NCI-H1417 treated with DMSO at 0.1 percent for 48 hours (cell line): ENCODE measurements around the gene FOS.

Experiments used
- DNase-seq: peaks from one replicate; lab custom pipeline; 2025; lab: John Stamatoyannopoulos, UW

The FOS gene

DNA sequence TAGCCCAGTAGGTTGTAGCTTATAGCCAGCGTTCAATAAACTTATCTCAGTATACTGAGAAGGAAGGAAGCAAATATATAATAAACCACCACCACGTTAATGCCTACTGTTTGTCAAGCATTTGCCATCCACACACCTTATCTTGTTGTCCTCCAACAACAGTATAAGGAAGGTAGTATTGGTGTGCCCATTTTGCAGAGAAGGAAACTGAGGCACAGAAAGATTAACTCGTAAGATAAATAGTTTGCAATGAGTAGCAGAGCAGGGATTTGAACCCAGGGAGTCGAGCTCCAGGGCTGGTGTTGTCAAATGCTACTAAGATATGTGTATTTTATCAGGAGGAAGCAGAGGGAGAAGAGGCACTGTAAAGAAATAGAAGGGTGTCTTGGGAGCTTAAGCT, 27.8 kb upstream of the FOS start:
- no peak for DNase-seq

GRCh38 chr14:75252254-75252837, 26.3 kb upstream of the FOS start:
- no peak for DNase-seq

- DNase-seq: no peak
These were observed 24.2 kb upstream of the FOS start for GRCh38 chr14:75254381-75254822.

- DNase-seq: no peak
These were observed 23.6 kb upstream of the FOS start for GRCh38 chr14:75254901-75255584.

DNA sequence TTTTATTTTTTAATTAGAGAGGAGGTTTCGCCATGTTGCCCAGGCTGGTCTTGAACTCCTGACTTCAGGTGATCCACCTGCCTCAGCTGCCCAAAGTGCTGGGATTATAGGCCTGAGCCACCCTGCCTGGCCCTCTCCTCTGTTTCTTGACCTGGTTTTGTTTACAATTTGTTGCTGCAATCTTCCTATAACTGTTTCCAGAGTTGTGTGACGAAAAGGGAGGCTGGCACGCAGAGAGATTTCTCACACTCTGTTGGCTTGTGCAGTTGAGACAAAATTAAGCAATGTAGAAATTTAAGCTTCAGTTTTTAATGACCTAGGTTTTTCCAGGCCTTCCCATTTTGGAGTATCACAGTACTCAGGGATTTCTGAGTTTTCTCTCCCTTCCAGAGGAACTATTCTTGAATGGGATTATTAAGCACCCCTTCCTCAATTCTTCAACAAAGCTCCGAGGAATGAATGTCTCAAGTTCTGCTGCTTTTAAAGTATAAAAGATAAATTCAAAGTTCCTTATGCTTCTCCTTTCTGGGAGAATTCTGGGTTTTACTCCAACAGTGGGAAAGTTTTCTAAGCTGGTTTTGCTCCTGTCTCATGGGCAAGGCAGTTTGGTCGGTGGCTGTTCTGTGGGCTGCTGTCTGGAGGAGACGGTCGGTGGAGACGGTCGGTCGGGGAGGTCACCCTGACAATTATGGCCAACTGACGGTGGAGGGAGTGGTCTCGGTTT, 20.4 kb upstream of the FOS start:
- DNase-seq: no peak

GRCh38 chr14:75258803-75259509, 19.7 kb upstream of the FOS start:
- DNase-seq: peak; percentile 94

DNA sequence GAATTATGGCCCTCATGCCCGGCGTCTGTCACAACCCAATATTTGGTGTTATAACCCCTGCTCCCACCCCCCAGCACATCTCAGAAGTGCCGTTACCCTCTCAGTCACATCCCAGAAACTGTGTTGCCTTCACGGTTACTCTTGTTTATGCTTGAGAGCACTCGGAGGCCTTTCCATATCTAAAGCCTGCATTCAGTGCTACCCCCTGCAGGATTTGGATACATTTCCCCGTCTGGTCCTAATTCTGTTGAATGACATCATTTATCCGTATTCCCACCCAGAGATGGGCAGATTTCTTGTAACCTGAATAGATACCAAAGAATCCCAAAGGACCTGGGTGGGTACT, 19.1 kb upstream of the FOS start:
- no peak for DNase-seq

DNA sequence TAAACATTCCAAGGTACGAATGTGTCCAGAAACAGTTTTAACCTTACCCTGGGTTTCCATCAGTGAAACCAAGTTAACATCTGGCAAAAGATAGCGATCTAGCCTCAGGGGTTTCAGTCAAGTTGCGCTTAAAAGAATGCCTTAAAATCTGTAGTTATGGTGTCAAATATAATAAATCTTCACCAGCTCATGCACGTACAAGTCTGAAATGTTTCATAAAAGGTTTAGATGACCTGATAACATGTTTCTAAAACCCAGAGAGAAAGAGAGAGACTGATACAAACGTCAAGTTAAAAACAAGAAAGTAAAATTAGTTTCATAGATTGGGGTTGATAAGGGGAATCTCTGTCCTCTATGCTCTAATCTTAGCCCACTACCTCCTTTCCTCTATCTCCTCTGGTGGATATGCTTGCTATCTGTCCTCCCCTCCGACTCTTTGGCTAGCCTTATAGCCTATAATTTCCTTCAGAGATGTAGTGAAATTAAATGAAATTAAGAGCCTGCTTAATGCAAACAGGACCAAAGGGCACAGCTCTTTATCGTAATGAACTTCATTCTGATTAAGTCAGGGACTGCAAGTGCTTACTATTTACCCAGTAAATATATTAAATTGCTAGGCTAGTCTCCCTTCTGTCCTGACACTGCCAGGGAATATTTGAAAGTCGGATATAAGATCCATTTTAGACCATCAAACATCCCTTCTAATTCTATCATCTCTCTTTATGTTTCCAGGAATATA, 18.4 kb upstream of the FOS start:
- DNase-seq: no peak

GRCh38 chr14:75261820-75262219, 16.8 kb upstream of the FOS start:
- DNase-seq: no peak

DNA sequence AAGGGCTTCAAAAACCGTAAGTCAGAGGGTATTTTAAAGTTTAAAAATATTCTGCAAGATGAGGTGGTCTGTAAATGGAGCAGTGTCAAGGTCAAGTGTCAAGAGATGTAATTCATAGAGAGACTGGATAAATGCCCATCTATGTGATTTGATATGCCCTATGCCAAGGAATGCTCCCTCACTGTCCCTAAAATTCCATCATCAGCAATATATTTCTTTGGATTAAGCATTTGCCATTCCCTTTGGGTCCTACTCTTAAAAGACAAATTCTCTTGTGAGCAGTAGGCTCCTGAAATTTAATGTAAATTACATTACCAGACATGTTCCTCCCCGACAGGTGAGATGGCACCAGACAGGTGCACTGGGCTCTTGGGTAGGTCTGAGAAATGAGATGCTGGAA, 16.0 kb upstream of the FOS start:
- DNase-seq: no peak

DNA sequence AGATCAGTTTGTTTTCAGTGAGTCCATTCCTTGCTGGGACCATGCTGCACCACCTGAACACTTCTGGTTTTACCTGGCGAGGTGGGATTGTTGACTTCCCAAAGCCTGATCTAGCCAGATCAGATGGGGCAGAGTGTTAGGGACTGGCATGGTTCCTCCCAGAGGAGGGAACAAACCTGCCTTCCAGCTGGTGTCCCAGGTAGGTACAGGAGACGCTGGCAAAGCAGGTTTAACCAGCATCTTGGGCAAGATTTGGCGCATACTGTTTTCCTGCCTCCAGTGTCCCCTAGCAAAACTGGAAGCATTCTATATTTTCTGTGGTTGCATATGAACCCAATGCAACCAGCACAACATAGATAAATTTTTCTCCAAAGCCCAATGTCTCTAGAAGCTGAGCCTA, 14.6 kb upstream of the FOS start:
- DNase-seq: no peak

GRCh38 chr14:75267141-75267721, 11.4 kb upstream of the FOS start:
- no peak for DNase-seq

GRCh38 chr14:75268633-75269550, 9.7 kb upstream of the FOS start:
- DNase-seq: no peak

DNA sequence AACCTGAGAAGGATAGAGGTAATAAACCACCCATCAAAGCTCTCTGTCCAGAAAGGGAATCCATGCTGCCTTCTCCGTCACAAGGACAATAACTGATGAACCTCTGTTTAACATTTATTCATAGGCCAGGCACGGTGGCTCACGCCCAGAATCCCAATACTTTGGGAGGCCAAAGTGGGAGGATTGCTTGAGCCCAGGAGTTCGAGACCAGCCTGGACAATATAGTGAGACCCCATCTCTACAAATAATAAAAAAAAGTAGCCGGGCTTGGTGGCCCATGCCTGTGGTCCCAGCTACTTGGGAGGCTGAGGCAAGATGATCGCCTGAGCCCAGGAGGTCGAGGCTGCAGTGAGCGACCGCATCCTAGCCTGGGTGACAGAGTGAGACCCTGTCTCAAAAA, 7.1 kb upstream of the FOS start:
- no peak for DNase-seq

- DNase-seq: no peak
These were observed 5.2 kb upstream of the FOS start for GRCh38 chr14:75273272-75274049.

DNA sequence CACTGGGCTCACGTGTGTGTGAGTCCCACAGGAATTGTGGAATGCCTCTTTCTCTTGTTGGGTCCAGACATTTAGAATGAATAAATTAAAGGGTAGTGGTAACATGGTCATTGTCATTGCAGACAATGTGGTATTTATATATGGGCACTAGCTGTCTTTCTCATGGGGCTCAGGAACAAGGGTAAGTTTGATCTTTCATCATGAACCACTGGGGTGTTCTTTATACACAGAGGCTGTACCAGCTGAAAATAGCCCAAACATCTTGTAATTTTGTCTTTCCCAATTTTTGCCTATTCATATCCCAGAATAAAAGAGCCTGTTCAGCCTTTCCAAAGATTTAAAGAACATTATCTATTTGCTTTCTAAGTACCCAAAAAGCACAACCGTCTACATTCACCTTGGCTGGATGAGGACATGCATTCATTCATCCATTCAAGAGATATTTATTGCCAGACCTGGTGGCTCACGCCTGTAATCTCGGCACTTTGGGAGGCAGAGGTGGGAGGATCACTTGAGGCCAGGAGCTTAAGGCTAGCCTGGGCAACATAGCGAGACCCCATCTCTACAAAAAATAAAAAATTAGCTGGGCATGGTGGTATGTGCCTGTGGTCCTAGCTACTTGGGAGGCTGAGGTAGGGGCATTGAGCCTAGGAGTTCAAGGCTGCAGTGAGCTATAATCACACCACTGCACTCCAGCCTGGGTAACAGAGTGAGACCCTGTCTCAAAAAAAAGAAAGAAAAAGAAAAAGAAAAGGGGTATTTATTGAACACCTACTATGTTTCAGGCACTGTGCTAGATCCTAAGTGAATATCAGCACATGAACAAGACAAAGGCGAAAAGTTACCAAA, 4.4 kb upstream of the FOS start:
- no peak for DNase-seq

GRCh38 chr14:75274899-75275569, 3.6 kb upstream of the FOS start:
- no peak for DNase-seq

DNA sequence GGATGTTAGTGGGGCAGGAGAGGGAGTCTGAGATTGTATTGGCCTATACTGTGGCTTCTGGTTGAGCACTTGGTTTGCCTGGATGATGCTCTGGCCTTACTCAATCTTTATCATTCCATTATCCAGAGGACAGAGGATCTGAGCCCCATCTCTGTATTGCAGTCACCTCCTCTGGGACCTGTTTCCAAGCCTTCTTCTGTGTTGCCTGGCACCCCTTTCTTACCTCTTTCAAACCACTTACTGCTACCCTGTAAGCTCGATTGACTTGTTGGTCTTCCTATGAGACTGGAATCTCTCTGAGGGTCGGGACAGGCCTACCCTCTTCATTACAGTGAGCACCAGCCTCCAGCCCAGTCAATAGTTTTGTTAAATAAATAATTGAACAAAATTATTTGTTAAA, 3.0 kb upstream of the FOS start:
- no peak for DNase-seq
